ENCODE data around the gene KCNC1. TPM values are rescaled to one million over a fixed set of nuclear protein-coding genes. Genes with fewer than 3 reads are reported as not detected.

Gene KCNC1
- total RNA-seq, 2 donors from 2014 or later = not detected

DNA sequence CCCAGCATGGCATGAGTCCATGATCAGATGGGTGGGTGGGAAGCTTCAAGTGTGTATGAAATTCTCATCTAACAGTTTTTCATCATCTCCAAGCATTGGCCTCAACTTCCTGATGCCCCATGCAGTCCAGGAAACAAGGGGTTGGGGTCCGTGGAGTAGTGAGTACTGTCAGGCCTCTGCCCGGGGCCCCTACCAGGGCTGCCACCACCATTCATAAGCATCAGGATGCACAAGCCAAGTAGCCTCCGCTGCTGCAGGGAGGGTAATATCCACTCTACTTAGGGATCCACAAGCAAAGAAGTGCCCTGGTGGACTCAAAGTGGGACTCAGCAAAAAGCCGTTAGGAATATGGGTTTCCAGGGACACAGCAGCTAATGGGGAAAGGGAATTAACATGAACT is 49.3 kb downstream of the KCNC1 start:
- H3K27ac Mint-ChIP-seq = no peak overlapping the region
- peaks cover 0 to 5% of the 10 kb centered on the region in 2 donors for H3K36me3 Mint-ChIP-seq
- ATAC-seq (no peak), DNase-seq (ENCODE audit: low spot score in 2 of 2) (no peak)
- H3K9me3 Mint-ChIP-seq = peaks cover 0 to 5% of the 10 kb centered on the region in 2 donors

DNA sequence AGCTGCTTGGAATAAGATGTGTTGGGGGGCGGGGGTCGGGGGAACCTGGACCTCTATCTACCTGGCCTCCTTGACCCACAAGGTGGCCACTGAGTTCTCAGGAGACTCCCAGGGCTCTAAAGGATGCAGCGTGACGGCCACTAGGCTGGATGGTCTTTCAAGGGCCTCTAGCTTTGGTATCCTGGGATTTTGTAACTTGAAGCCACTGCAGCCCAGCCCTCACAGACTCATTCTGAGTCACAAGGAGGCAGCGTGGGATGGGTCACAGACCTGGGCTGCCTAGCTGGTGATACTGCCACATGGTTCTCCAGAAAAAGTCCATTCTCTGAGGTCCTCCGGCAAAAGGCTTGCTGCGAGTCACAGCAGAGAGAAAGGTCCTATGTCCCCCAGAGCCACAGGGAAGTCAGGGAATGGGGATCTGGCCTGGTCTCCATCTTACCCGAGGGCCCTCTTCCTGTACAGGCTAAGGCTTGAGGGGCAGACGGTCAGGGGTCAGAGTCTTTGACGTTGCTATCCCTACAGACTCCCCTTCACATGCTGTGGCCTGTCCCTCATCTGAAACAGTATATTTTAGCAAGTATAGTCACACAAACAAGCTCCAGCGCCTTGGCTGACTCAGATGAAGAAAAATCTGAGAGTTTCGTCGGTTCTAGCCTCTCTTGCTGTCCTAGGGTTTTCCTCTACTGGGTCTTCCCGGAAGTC is 52.4 kb downstream of the KCNC1 start:
- peaks cover 0 to 9% of the 10 kb centered on the region in 2 donors for H3K9me3 Mint-ChIP-seq
- ATAC-seq = no peak

GRCh38 chr11:17788084-17788483 is 53.5 kb downstream of the KCNC1 start:
- Mint-ChIP-seq H3K9me3 (peaks cover 0 to 9% of the 10 kb centered on the region in 2 donors), H3K27ac (no peak overlapping the region), H3K36me3 (peaks cover 0 to 10% of the 10 kb centered on the region in 2 donors)
- ATAC-seq (no peak), DNase-seq (ENCODE audit: low spot score in 2 of 2) (no peak)

More for the DNA sequence above, 52.4 kb downstream of the KCNC1 start:
- no peak overlapping the region for H3K27ac Mint-ChIP-seq
- no peak for DNase-seq (ENCODE audit: low spot score in 2 of 2)
- H3K36me3 Mint-ChIP-seq = peaks cover 0 to 10% of the 10 kb centered on the region in 2 donors

DNA sequence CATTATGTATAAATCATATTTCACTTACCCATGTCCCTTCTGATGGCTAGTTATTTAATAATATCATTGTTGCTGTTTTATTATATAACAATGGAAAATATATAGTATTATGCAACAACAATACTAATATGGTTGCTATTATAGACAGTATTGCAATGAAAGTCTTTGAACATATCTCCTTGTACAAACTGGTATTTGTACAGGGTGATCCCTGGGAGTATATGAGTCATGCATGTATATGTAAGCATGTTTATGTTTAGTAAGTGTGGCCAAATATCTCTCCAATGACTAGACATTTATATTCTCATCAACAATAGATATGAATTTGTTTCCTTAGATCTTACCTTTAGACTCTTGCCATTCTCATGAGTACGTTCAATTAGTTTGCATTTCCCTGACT is 55.9 kb downstream of the KCNC1 start:
- H3K27ac Mint-ChIP-seq = no peak overlapping the region
- no peak for DNase-seq (ENCODE audit: low spot score in 2 of 2)
- peaks cover 0 to 9% of the 10 kb centered on the region in 2 donors for H3K9me3 Mint-ChIP-seq
- no peak for ATAC-seq
- peaks cover 0 to 10% of the 10 kb centered on the region in 2 donors for H3K36me3 Mint-ChIP-seq

DNA sequence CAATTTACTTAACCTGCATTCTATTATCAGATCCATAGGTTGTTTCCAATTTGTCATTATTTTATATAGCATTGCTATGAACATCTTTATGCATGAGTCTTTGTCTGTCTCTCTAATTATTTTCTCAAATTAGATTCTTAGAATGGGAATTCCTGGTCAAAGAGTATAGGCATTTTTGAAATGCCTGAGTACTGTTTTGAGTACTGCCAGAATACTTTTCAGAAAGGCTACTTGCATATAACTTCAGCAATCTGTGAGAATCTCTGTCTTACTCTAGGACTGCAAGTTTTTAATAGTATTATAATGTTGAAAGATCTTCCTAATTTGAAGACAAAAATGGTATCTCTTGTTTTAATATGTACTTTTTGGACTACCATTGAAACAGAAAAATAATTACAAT is 56.6 kb downstream of the KCNC1 start:
- DNase-seq (ENCODE audit: low spot score in 2 of 2) = no peak
- Mint-ChIP-seq H3K36me3 (peaks cover 0 to 10% of the 10 kb centered on the region in 2 donors), H3K27ac (no peak overlapping the region), H3K9me3 (peaks cover 0 to 9% of the 10 kb centered on the region in 2 donors)
- no peak for ATAC-seq

GRCh38 chr11:17792161-17792560 is 57.6 kb downstream of the KCNC1 start:
- H3K9me3 Mint-ChIP-seq = peaks cover 0 to 9% of the 10 kb centered on the region in 2 donors
- H3K27ac Mint-ChIP-seq = no peak overlapping the region
- ATAC-seq = no peak
- H3K36me3 Mint-ChIP-seq = peaks cover 0 to 10% of the 10 kb centered on the region in 2 donors
- DNase-seq (ENCODE audit: low spot score in 2 of 2) = no peak

- no peak for DNase-seq (ENCODE audit: low spot score in 2 of 2)
- ATAC-seq = no peak
- Mint-ChIP-seq H3K36me3 (peaks cover 0 to 7% of the 10 kb centered on the region in 2 donors), H3K9me3 (peaks cover 0 to 5% of the 10 kb centered on the region in 2 donors), H3K27ac (no peak overlapping the region)
Measured at GRCh38 chr11:17793642-17794170, 59.1 kb downstream of the KCNC1 start.

DNA sequence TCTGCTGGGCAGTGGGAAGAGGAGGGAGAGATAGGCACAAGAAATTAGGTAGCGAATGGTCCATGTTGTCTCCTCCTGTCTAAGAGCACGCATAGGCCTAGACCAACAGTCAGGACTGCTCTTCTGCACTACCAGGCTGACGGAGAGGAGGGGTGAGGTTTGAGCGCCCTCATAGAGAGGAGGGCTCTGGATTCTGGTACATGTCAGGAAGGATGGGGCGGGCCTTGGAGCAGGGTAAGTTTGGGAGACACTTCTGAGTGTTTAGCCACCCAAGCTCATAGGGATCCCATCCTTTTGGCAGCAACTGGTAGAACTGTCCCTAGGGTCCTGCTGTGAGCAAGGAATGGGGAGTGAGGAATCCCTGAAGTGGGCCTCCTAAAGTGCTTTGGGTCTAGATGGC is 60.4 kb downstream of the KCNC1 start:
- DNase-seq (ENCODE audit: low spot score in 2 of 2) (no peak), ATAC-seq (no peak)
- H3K27ac Mint-ChIP-seq = peak overlapping the region in 1 of 2 donors; percentile 53
- H3K36me3 Mint-ChIP-seq = no peaks in the 10 kb centered on the region
- no peaks in the 10 kb centered on the region for H3K9me3 Mint-ChIP-seq

- DNase-seq (ENCODE audit: low spot score in 2 of 2) = no peak
- no peaks in the 10 kb centered on the region for H3K36me3 Mint-ChIP-seq
- no peaks in the 10 kb centered on the region for H3K9me3 Mint-ChIP-seq
- no peak overlapping the region for H3K27ac Mint-ChIP-seq
- no peak for ATAC-seq
Measured at GRCh38 chr11:17796154-17796553, 61.6 kb downstream of the KCNC1 start.

GRCh38 chr11:17798253-17798652 is 63.7 kb downstream of the KCNC1 start:
- Mint-ChIP-seq H3K9me3 (no peaks in the 10 kb centered on the region), H3K36me3 (no peaks in the 10 kb centered on the region), H3K27ac (no peak overlapping the region)
- DNase-seq (ENCODE audit: low spot score in 2 of 2) (no peak), ATAC-seq (no peak)

DNA sequence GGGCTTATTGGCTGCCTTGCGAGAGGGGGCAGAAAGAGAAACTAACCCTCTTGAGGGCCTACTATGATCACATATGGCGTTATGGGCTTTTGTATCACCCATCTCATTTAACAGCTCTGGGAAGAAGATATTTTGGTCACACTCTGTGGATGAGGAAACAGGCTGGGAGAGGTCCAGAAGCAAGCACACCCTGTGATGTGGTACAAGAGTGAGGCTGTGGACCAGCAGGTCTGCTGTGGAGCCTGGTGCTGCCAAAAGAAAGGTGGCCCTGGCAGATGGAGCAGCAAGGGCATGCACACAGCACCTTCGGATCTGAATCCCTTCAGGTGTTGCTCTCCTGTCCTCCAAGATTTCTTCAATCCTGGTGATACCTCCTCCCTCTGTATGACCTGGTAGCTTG is 64.1 kb downstream of the KCNC1 start:
- H3K9me3 Mint-ChIP-seq = no peaks in the 10 kb centered on the region
- ATAC-seq (no peak), DNase-seq (ENCODE audit: low spot score in 2 of 2) (no peak)
- peak overlapping the region in 1 of 2 donors; percentile 82 for H3K27ac Mint-ChIP-seq
- no peaks in the 10 kb centered on the region for H3K36me3 Mint-ChIP-seq

- H3K36me3 Mint-ChIP-seq = no peaks in the 10 kb centered on the region
- H3K27ac Mint-ChIP-seq = peak overlapping the region in 1 of 2 donors; percentile 82
- no peak for ATAC-seq
Measured at GRCh38 chr11:17799147-17799546, 64.6 kb downstream of the KCNC1 start.

DNA sequence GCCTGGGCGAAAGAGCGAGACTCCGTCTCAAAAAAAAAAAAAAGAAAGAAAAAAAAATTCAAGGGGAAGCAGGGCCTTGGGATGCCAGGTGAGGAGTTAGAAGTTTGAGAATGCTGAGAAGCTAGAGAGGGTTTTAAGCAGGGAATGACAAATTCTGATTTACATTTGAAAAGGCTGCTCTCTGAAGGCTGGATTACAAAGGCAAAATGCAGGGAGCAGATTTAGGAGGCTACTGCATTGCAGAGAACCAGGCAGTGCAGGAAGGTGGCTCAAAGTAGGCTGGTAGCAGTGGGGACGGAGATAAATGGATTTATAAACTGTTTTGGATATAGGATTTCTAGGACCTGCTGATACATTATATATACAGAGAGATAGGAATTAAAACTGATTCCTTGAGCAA is 66.6 kb downstream of the KCNC1 start:
- Mint-ChIP-seq H3K27ac (no peak overlapping the region), H3K36me3 (no peaks in the 10 kb centered on the region), H3K9me3 (no peaks in the 10 kb centered on the region)
- ATAC-seq = no peak
- no peak for DNase-seq (ENCODE audit: low spot score in 2 of 2)

More at GRCh38 chr11:17799147-17799546, 64.6 kb downstream of the KCNC1 start:
- no peak for DNase-seq (ENCODE audit: low spot score in 2 of 2)
- H3K9me3 Mint-ChIP-seq = no peaks in the 10 kb centered on the region

GRCh38 chr11:17802491-17802890 is 67.9 kb downstream of the KCNC1 start:
- Mint-ChIP-seq H3K36me3 (no peaks in the 10 kb centered on the region), H3K9me3 (no peaks in the 10 kb centered on the region), H3K27ac (no peak overlapping the region)
- ATAC-seq (no peak), DNase-seq (ENCODE audit: low spot score in 2 of 2) (no peak)

- Mint-ChIP-seq H3K27ac (no peak overlapping the region), H3K9me3 (peaks cover 0 to 4% of the 10 kb centered on the region in 2 donors), H3K36me3 (no peaks in the 10 kb centered on the region)
- no peak for DNase-seq (ENCODE audit: low spot score in 2 of 2)
- no peak for ATAC-seq
Measured at GRCh38 chr11:17803754-17804334, 69.3 kb downstream of the KCNC1 start.

GRCh38 chr11:17805043-17805442 is 70.5 kb downstream of the KCNC1 start:
- no peak for DNase-seq (ENCODE audit: low spot score in 2 of 2)
- Mint-ChIP-seq H3K27ac (no peak overlapping the region), H3K9me3 (peaks cover 0 to 4% of the 10 kb centered on the region in 2 donors), H3K36me3 (no peaks in the 10 kb centered on the region)
- peak in 1 of 2 donors; percentile 28 for ATAC-seq

- H3K27ac Mint-ChIP-seq = no peak overlapping the region
- H3K36me3 Mint-ChIP-seq = no peaks in the 10 kb centered on the region
- ATAC-seq (no peak), DNase-seq (ENCODE audit: low spot score in 2 of 2) (no peak)
- peaks cover 0 to 4% of the 10 kb centered on the region in 2 donors for H3K9me3 Mint-ChIP-seq
Measured at GRCh38 chr11:17805873-17806272, 71.3 kb downstream of the KCNC1 start.

DNA sequence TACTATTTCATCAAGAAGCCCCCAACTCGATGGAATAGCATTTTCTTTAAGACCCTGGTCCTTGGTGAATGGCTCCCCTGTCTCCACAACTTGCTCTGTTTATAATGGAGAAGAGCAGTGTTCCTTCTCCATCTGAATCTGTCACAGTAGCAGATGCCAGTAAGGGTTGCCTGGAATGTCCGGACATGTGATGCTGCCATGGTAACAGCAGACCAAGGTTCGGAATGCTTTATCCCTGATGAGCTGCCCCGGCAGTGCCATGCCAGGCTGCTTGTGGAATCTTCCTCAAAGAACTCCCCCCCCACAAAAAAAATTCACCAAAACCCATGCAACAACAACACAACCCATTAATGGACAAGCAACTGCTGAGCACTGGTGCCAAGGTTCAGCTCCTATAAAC is 72.5 kb downstream of the KCNC1 start:
- no peak overlapping the region for H3K27ac Mint-ChIP-seq
- no peaks in the 10 kb centered on the region for H3K36me3 Mint-ChIP-seq
- ATAC-seq = no peak
- no peak for DNase-seq (ENCODE audit: low spot score in 2 of 2)
- peaks cover 0 to 4% of the 10 kb centered on the region in 2 donors for H3K9me3 Mint-ChIP-seq
